Neural progenitor cell (in vitro differentiated cells): ENCODE data around the gene UBXN7.

ENCODE experiments used
- CTCF ChIP-seq: fragments of 200-600 bp; sonication (generic); IDR thresholded peaks from 2 replicates; pipeline ENCODE4 v1.5.1; 2017; ENCODE audit warnings: antibody characterized with exemption, mild to moderate bottlenecking
- EZH2 ChIP-seq: fragments of 200-600 bp; sonication (generic); IDR thresholded peaks from 2 replicates; pipeline ENCODE4 v1.6.1; 2017; ENCODE audit warnings: antibody characterized with exemption, mild to moderate bottlenecking, moderate library complexity
- EZH2phosphoT487 ChIP-seq: fragments of 200-600 bp; sonication (generic); IDR thresholded peaks from 2 replicates; pipeline ENCODE4 v1.6.1; 2017; ENCODE audit warnings: antibody characterized with exemption

GRCh38 chr3:196357905-196358304 is 74.3 kb downstream of the UBXN7 start:
- TF ChIP-seq CTCF (no peak), EZH2 (no peak), EZH2phosphoT487 (no peak)
